Kidney glomerular epithelial cell (primary cell): ENCODE measurements around the gene KIRREL3.

Experiments used
- DNase-seq: peaks from one replicate; lab custom pipeline; 2025; lab: John Stamatoyannopoulos, UW

Gene KIRREL3

GRCh38 chr11:126529037-126529436 lies 471.5 kb downstream of the KIRREL3 start:
- DNase-seq = no peak

GRCh38 chr11:126528075-126528474 lies 472.5 kb downstream of the KIRREL3 start:
- no peak for DNase-seq

GRCh38 chr11:126527651-126528050 lies 472.9 kb downstream of the KIRREL3 start:
- DNase-seq = no peak

GRCh38 chr11:126526471-126526870 lies 474.1 kb downstream of the KIRREL3 start:
- no peak for DNase-seq

DNA sequence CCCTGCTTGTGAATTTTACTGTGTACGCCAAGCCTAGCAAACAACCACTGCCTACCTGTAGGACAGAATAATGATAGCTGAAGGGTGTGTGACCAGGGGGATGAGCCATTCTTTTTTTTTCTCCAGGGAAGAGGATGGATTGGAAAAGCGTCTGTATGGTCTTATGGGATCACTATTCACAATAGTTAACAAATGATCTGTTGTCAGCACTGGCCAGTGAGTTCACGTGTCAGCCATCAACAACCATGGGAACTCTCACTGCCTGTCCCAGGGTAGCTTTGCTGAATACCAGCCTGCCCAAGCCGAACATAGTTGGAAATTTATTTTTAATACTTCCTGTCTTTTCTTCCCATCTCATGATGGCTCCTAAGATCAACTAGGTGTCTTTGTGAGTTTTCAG lies 474.9 kb downstream of the KIRREL3 start:
- DNase-seq = no peak

DNA sequence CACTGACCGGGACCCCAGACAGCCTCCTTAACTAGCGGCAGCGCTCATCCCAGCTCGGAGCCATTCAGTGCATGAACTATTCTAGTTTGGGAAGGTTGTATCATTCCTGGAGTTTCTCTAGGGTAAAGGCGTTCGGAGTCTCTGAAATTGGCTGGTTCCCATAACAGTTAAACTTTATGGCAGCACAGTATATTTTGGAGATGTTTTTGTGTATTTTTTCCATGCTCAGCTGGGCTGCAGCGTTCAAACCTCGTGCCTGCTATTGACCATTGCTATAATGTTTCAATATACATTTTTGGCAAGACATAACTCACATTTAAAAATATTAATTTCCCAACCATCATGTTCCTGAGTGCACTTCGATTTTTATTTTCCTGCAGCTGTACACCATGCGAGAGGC lies 475.4 kb downstream of the KIRREL3 start:
- DNase-seq = no peak

- no peak for DNase-seq
These were observed 476.9 kb downstream of the KIRREL3 start for GRCh38 chr11:126523441-126524205.

DNA sequence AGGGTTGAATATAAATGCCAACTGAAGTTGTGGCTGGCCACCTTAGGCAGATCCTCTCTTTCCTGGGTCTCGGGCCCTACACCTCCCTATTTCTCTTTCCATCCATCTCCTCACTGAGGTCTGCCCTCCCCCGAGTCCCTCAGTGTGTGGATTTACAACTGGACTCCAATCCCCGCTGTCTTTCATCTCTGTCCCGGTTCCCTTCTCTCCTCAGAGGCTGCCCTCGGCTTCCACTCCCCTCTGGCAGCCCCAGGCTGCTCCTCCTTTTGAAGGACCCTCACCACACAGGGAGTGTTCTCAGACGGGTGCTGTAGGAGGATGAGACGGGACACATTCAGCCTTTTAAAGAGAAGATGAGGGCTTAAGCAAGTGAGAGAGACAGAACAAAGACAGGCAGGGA lies 478.0 kb downstream of the KIRREL3 start:
- DNase-seq = no peak

DNA sequence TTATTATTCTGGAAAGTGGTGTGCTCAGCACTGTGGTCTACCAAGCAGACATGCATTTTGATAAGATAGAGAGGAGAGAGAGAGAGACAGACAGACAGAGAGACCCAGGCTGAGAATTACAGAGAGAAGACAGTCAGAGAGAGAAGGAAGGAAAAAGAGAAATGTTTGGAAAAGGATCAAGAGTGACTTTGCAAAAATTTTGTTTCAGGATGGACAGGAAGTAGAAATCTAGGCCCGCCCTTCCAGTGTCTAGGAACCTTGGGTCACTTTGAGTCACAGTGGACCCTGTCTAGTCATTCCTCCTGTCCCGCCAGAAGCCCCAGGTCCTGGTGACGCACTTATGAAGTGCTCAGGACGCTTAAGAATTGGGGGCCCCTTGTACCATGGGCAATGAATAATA lies 478.4 kb downstream of the KIRREL3 start:
- DNase-seq = no peak

GRCh38 chr11:126521196-126521595 lies 479.4 kb downstream of the KIRREL3 start:
- no peak for DNase-seq

GRCh38 chr11:126519764-126520734 lies 480.5 kb downstream of the KIRREL3 start:
- no peak for DNase-seq

GRCh38 chr11:126518972-126519690 lies 481.4 kb downstream of the KIRREL3 start:
- DNase-seq = no peak

DNA sequence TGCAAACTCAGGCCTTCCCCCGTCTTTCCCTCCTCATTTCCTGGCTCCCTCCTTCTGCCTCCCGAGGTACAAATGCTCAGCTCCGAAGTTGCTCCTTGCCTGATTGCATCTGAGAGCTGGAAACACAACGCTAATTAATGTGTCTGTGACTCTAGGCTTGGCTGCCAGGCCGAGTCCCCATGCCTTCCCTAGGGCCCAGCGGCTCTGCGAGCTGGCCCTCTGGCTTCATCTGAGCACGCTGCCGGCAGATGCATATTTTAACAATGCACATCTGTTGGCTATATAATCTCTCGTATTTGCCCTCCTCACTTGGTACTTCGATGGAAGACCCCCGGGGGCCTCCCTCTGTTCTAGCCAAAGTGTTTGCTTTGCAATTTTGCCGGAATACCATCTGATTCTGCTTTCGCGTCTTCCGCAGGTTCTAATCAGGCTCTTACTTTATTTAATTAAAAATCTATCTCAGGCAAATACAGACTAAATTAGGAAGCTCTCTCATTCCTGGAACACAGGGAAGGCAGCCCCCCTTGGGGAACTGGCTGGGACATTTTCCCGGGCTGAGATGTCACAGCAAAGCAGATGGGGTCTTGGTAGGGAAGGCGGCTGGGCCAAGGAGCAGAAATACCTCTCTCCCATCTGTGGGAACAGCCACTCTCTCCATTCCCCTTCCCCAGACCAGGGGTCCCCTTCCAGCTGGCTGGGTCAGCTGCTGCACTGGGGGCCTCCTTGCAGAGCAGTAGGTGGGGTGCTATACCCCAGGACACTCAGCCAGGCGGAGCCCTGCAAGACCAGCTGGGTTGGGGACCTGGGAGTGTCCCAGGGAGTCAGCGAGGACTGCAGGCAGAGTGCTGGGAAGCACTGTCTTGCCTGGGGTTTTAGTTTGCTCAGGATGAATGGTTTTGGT lies 482.2 kb downstream of the KIRREL3 start:
- DNase-seq = no peak

- DNase-seq = no peak
These were observed 485.1 kb downstream of the KIRREL3 start for GRCh38 chr11:126515501-126515900.

- DNase-seq = no peak
These were observed 486.4 kb downstream of the KIRREL3 start for GRCh38 chr11:126514061-126514693.

DNA sequence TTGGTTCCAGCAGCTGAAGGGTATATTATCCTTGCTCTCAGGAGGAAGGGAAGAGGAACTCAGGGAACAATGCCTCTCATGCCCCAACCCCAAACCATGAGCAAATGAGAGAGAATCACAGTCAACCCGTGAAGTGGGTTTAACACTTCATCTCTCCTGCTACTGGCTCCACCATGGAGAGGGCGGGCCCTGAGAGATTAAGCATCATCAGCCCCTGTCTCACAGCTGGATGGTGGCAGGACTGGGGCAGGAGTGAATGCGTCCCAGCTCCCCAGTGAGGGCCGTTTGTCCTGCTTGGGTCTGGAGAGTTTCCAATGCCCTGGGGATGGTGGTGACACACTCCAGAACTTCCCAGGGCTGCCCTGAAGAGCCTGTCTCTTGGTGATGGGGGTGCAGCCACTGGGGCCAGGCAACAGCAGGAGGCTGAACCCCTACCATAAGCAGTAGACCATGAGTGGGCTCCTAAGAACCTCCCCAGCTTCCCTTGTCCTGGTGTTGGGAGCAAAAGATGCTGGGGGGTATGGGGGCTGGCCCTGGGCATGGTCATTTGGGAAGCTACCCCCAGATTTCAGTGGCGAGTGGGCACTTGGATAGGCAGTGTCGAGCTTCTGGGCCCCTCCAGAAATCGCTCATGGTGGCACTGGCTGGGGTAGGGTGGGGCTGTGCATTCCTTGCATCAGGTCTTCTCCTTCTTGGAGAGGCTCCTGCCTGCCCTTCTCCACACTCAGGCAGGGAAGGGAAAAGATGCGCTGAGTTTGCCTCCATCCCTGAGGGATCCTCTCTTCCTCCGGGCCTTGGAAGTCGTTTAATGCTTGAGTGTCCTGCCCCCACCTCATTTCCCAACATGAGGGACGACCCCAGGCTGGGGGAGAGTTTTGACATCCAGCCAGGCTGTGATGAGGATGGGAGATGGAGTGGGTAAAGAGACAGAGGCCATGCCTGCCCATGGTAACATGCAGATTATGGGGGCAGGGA lies 487.5 kb downstream of the KIRREL3 start:
- DNase-seq = no peak

- no peak for DNase-seq
These were observed 488.3 kb downstream of the KIRREL3 start for GRCh38 chr11:126512251-126512650.

DNA sequence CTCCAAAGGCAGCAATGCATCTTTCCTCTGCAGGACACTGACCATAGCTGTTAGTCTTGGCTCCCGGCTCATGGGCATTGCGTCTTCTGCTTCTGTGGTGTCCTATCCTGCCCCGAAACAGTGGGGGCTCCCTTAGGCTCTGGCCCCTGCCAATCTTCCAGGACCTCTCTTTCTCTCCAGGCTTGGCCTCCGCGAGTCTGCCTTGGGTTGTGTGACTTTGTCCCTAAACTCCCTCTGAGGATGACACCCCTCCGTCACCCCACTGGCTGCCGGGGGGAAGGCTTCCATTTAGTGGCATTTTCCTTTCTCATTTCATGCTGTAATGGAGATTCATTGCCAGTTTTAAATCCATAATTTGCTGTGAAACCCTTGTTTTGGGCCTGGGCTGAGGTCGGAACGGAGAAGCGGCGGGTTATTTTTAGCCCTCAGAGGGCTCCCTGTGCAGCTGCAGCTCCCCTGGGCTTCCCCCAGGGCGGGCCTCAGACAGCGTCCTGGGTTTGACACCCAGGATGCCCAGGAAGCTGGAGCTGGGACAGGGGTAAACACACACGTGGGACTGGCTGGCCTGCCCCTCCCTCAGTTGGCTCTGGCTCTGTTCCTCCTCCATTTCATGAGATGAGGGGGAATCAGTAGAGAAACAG lies 489.0 kb downstream of the KIRREL3 start:
- no peak for DNase-seq
